A549 (cell line): ENCODE results near the gene SPDYE1. TPM values are rescaled to one million over a fixed set of nuclear protein-coding genes. Genes with fewer than 3 reads are reported as not detected.
"Not testable (repeated sequence)": the region's sequence is repeated elsewhere in the genome, so short reads cannot be mapped to it uniquely, and the experiment has no call there.

Source experiments
- ATAC-seq, 2 experiments: fragments of 200-7000 bp in 1 of 2; fragments of >200 bp in 1 of 2; cut with Nextera tagmentation in 1 of 2; cut with Tn5 transposase in 1 of 2; 3 replicates each; pipeline versions ENCODE4 v1.8.0 to v1.9.1; 2018 to 2020; ENCODE audit warnings: mild to moderate bottlenecking in 1 of 2, moderate library complexity in 1 of 2
- CTCF ChIA-PET: fragments of 300-600 bp; sonication (Branson Sonifier 250); formaldehyde crosslinking; extraction: SDS; loops from one replicate; lab custom pipeline; 2021; ENCODE audit warnings: antibody characterized with exemption, inconsistent platforms; lab: Yijun Ruan, JAX
- POLR2A ChIA-PET: fragments of 350-600 bp; formaldehyde crosslinking; extraction: SDS; loops from one replicate; lab custom pipeline; 2021; ENCODE audit warnings: antibody characterized with exemption, inconsistent platforms; lab: Yijun Ruan, JAX
- DNase-seq, 2 experiments: peaks; one replicate each; pipeline versions ENCODE4 v3.0.0 to v3.0.0-alpha.2; 2011 to 2016; ENCODE audit warnings: low read depth in 1 of 2, low spot score in 1 of 2
- FAIRE-seq: peaks from 2 replicates; lab custom pipeline; 2011; peaks lifted over from hg19 to GRCh38; lab: Jason Lieb, UNC
- H3K27ac ChIP-seq, 2 experiments: fragments of >200 bp; sonication (Bioruptor Twin); formaldehyde crosslinking; 3 replicates each; pipeline ENCODE4 v1.5.1; 2016 to 2017
- H3K4me1 ChIP-seq: fragments of >200 bp; sonication (Bioruptor Twin); formaldehyde crosslinking; 3 replicates; pipeline ENCODE4 v1.6.1; 2016
- H3K4me2 ChIP-seq: fragments of >200 bp; sonication (Bioruptor Twin); formaldehyde crosslinking; 3 replicates; pipeline ENCODE4 v1.6.1; 2016
- H3K4me3 ChIP-seq: fragments of >200 bp; sonication (Bioruptor Twin); formaldehyde crosslinking; 3 replicates; pipeline ENCODE4 v1.5.1; 2016
- H3K9me3 ChIP-seq: fragments of >200 bp; sonication (Bioruptor Twin); formaldehyde crosslinking; 3 replicates; pipeline ENCODE4 v1.6.1; 2016
- RAD21 ChIP-seq, 2 experiments: fragments of >200 bp in 1 of 2; sonication (Bioruptor Twin) in 1 of 2; formaldehyde crosslinking in 1 of 2; IDR thresholded peaks in 1 of 2; conservative IDR thresholded peaks in 1 of 2; 2 replicates in 1 of 2; 3 replicates in 1 of 2; pipeline ENCODE4 v1.6.1; 2012 to 2018; ENCODE audit warnings: inconsistent platforms in 1 of 2
- SMC3 ChIP-seq: fragments of >200 bp; sonication (Bioruptor Twin); formaldehyde crosslinking; IDR thresholded peaks from 3 replicates; pipeline ENCODE4 v1.6.1; 2018; ENCODE audit warnings: inconsistent platforms
- WGBS: methylation state at CpG from one replicate; pipeline ENCODE4 v1.1.6; 2017; ENCODE audit errors: missing lambda C conversion rate; 5-methylcytosine and 5-hydroxymethylcytosine counted together
- polyA plus RNA-seq, 4 experiments: library from polyadenylated mRNA; depleted of rRNA in 3 of 4; stranded (reverse); fragments of >200 nt; fragmentation: RNase III in 1 of 4; extraction: RNeasy Plus Mini Kit Qiagen cat#74134 plus additional on column Dnase treatment in 1 of 4; gene quantifications; 2 replicates in 3 of 4; 3 replicates in 1 of 4; pipeline ENCODE4 v1.2.3, GENCODE V29; 2011 to 2017
- TF ChIP-seq, protein P1 (sequence below): fragments of >200 bp; sonication (Bioruptor Twin); formaldehyde crosslinking; IDR thresholded peaks from 3 replicates; pipeline ENCODE4 v1.5.1; 2016

Gene SPDYE1
- polyA plus RNA-seq, 2 of the 4 experiments (the other 2 are of a cell fraction): not detected

DNA sequence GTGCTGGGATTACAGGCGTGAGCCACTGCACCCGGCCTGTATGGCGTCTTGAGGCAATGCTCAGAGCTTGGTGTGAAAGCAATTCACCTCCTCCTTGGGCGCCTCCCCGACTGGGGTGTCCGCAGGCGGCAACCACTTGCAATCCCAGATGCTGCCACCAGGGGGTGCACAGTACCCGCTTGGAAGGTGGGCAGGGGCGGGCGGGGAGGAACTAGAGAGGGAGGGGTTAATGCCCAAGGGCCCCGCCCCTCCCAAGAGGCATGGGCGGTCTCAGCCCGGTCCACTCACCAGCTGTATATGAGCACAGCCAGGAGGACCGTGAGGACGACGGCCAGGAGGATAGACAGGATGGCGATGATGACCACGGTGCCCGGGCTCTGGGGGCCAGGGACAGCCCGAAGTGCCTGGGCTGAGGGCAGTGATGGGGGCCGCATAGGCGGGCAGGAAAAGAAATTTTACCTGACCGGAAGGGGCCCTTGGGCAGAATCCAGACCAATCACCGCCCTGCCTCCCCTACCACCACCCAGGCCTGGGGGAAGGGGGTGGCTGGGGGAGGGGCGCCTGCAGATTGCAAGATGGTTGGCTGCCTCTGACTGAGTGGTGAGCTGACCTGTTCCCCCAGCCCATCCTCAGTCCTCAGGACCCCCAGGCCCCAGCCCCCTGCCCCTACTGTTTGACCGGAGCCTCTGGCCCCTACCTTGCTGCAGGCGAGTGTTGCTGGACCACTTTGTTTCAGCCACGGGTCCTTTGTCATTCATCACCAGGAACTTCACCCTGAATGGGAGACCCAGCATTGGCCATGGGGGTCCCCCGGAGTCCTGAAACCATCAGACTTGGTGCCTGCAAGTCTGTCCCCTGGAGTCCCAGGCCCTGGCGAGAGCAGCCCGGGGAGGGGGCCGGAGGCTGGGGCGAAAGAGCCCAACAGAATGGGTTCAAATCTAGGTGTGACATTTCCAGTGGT, 11.5 kb upstream of the SPDYE1 start:
- Histone ChIP-seq H3K27ac (peak overlapping the region in 1 of 2 experiments; percentile 54; a peak in 2 of 6 replicates), H3K4me2 (peak overlapping the region; percentile 60)
- POLR2A ChIA-PET, FAIRE-seq, CTCF ChIA-PET, H3K4me3 ChIP-seq, H3K9me3 ChIP-seq, H3K4me1 ChIP-seq: not testable (repeated sequence)
- TF ChIP-seq, protein P1, sequence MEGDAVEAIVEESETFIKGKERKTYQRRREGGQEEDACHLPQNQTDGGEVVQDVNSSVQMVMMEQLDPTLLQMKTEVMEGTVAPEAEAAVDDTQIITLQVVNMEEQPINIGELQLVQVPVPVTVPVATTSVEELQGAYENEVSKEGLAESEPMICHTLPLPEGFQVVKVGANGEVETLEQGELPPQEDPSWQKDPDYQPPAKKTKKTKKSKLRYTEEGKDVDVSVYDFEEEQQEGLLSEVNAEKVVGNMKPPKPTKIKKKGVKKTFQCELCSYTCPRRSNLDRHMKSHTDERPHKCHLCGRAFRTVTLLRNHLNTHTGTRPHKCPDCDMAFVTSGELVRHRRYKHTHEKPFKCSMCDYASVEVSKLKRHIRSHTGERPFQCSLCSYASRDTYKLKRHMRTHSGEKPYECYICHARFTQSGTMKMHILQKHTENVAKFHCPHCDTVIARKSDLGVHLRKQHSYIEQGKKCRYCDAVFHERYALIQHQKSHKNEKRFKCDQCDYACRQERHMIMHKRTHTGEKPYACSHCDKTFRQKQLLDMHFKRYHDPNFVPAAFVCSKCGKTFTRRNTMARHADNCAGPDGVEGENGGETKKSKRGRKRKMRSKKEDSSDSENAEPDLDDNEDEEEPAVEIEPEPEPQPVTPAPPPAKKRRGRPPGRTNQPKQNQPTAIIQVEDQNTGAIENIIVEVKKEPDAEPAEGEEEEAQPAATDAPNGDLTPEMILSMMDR: peak; percentile 56
- TF ChIP-seq RAD21 (conservative IDR thresholded peaks at IDR 0.05 in 1 of 2, IDR thresholded peaks at IDR 0.05 in 1 of 2) (peak; percentile 54 to 59), SMC3 (peak; percentile 34; the same call in 2 of the 3 replicates)
- ATAC-seq (peak; percentile 76 to 94), DNase-seq (peak; percentile 63 to 84)
- 47% methylated on average over 16 of the region's 33 CpGs for WGBS

DNA sequence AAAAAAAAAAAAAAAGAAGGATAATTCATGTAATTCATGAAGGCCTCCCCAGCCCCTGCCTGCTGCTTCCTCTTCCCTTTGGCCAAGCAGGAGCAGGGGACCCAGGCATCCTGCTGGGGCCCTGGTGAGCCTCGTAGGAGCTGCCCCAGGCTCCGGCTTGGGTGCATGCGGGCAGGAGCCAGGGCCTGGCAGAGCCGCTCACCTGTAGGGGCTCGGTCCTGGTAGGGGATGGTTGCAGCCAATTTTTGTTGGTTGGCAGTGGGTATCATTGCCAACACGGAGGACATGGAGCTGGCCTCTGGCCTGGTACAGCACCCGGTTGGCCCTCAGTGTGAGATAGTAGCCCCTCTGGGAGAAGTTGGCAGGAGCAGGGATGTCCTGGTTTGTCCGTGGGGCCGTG, 10.2 kb upstream of the SPDYE1 start:
- ATAC-seq, H3K4me2 ChIP-seq, H3K4me1 ChIP-seq, FAIRE-seq, H3K27ac ChIP-seq, H3K4me3 ChIP-seq, H3K9me3 ChIP-seq, DNase-seq, POLR2A ChIA-PET: not testable (repeated sequence)
- CTCF ChIA-PET: interaction anchor here (0.6 kb wide), 1 partner anchor 840 kb away, joined by 3 read pairs; no protein-coding TSS in a partner anchor
- 83% methylated on average over 5 of the region's 9 CpGs for WGBS

DNA sequence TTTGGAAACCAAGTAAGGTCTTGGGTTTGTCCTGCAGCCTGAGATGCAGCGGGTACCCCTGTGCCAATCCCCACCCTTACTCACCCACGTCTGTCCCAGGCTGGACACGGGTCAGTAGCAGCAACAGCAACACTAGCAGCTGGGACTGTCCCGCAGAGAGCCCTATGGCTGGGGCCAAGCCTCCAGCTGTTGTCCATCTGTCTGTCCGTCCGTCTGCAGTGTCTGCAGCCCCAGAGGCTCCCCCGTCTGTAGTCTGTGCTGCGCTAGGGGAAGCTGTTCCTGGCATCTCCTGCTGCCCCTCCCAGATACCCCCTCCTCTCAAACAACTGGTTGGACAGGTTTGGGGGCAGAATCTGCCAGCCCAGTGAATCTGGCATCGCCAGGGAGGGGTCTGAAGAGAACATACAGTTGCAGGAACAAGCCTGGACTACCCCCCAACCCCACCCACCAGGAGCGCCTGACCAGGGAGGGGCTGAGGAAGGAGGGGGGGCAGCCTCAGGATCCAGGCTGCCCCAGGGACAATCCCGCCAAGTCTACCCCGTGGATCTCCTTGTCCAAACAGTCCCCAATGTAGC, 7.6 kb upstream of the SPDYE1 start:
- POLR2A ChIA-PET, H3K9me3 ChIP-seq, H3K27ac ChIP-seq, H3K4me3 ChIP-seq, H3K4me2 ChIP-seq, ATAC-seq, H3K4me1 ChIP-seq, CTCF ChIA-PET, DNase-seq, FAIRE-seq: not testable (repeated sequence)
- 84% methylated on average over 11 of the region's 12 CpGs for WGBS

DNA sequence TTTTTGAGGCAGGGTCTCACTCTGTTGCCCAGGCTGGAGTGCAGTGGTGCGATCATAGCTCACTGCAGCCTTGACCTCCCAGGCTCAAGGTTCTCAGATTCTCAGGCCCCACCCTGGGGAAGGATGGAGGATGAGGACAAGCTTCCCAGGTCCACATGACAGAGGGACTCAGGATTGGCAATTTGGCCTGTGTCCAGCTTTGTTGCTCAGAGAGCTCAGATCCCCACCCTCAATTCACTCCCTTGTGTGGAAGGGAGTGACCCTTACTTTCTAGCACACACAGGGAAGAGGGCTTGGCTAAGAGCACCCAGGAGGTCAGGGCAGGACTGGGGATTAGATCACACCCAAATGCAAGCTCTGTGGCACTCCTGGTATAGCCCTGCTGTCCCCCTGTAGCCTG, 6.9 kb upstream of the SPDYE1 start:
- ATAC-seq, FAIRE-seq: not testable (repeated sequence)

DNA sequence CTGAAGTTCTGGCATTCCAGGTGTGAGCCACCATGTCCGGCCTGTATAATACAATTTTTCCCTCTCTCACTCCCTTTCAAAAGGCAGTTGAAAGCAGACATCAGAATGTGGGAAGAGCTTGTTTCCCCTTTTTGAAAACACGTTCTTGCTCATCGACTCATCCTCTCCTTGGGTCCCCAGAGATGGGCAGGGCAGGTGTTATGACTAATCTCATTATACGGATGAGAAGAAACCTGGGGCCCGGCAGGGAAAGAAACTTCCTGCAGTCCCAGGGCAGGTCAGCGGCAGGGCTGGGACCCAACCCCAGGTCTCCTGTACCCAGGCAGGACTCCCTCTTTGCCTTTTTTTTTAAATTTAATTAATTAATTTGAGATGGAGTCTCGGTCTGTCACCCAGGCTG, 4.8 kb upstream of the SPDYE1 start:
- CTCF ChIA-PET, H3K9me3 ChIP-seq, POLR2A ChIA-PET, H3K27ac ChIP-seq, H3K4me2 ChIP-seq, FAIRE-seq, H3K4me1 ChIP-seq, H3K4me3 ChIP-seq: not testable (repeated sequence)
- ATAC-seq (peak; percentile 64 to 66; a peak in 5 of 6 replicates), DNase-seq (peak in 1 of 2 experiments; percentile 44)
- WGBS: 37% methylated on average over 7 of the region's 7 CpGs

More for the DNA sequence above, 6.9 kb upstream of the SPDYE1 start:
- POLR2A ChIA-PET, H3K9me3 ChIP-seq, H3K27ac ChIP-seq, H3K4me1 ChIP-seq, CTCF ChIA-PET, H3K4me3 ChIP-seq, H3K4me2 ChIP-seq, DNase-seq: not testable (repeated sequence)
- 92% methylated on average over 1 of the region's 1 CpG for WGBS

DNA sequence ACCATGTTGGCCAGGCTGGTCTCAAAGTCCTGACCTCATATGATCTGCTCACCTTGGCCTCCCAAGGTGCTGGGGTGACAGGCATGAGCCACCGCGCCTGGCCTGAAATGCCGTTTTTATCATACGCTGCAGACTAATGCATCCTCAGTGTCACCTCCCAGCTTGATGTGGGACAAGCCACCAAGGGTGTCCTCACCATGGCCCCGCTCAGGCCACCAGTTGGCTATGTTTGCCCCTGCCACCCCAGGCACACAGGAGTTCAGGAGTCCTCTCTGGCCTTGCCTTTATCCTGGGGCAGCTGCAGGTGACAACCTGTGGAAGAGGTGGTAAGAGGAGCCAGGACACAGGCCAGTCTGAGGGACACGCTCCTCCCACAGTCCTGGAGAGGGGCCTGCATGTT, 3.0 kb upstream of the SPDYE1 start:
- POLR2A ChIA-PET, H3K4me2 ChIP-seq, H3K9me3 ChIP-seq, H3K4me3 ChIP-seq, DNase-seq, CTCF ChIA-PET, H3K27ac ChIP-seq, H3K4me1 ChIP-seq, FAIRE-seq: not testable (repeated sequence)
- WGBS: 93% methylated on average over 5 of the region's 6 CpGs
- ATAC-seq: peak; percentile 13 to 16; a peak in 2 of 6 replicates

DNA sequence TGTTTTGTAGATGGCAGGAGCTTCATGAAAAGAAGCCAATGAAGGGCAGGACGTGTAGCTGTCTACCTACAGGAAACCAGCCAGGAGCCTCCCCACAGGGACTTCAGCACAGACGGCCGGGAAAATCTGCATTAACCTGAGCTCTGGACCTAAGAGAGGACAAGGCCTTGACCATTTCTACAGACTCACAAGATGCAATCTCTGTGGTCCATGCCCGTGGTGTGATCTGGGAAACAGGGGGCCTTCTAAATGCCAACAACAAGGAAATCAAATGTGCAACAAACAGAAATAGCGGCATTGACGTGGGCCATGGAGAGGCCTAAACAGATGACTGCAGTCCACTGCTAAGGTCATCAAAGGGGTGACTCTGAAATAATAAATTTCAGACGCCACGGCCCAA, 14.4 kb downstream of the SPDYE1 start:
- H3K4me1 ChIP-seq, H3K4me2 ChIP-seq, CTCF ChIA-PET, FAIRE-seq, H3K9me3 ChIP-seq, POLR2A ChIA-PET, DNase-seq, ATAC-seq, H3K4me3 ChIP-seq, H3K27ac ChIP-seq: not testable (repeated sequence)
- 94% methylated on average over 7 of the region's 8 CpGs for WGBS

DNA sequence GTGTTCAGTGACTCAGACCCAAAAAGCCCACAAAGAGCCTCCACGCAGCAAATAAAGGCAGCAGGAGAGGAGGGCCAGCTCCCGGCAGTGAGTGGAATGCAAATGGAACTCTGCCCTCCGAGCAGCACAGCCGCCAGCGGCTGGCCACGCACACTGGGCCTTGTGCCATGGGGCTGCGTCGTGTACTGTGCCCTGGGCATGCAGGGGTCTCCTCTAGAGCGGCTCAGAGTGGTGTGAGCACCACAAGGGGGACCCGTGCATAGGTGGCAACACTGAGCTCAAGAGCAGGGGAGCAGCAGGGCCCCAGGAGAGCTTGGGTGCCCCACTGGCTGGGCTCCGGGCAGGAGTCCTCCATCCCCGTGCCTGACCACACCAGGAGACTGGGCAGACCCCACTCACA, 17.4 kb downstream of the SPDYE1 start:
- 0 out of 6 replicates have a peak, but pooled peaks of 1 of the 2 experiments have one; percentile 9 for ATAC-seq
- H3K27ac ChIP-seq, H3K4me2 ChIP-seq, POLR2A ChIA-PET, H3K9me3 ChIP-seq, H3K4me1 ChIP-seq, FAIRE-seq, CTCF ChIA-PET, H3K4me3 ChIP-seq, DNase-seq: not testable (repeated sequence)
- WGBS: 100% methylated on average over 2 of the region's 12 CpGs
